Neural crest cell (in vitro differentiated cells): ENCODE results near the gene ACTR8. TPM values are rescaled to one million over a fixed set of nuclear protein-coding genes. Genes with fewer than 3 reads are reported as not detected.
"Not testable (repeated sequence)": the region's sequence is repeated elsewhere in the genome, so short reads cannot be mapped to it uniquely, and the experiment has no call there.

ENCODE experiments used
- DNase-seq: peaks from one replicate; pipeline ENCODE4 v3.0.0; 2021; ENCODE audit warnings: low read depth, mixed read lengths, low spot score
- H3K27ac Mint-ChIP-seq: one replicate; pipeline ENCODE4 v1.8.0; 2021; ENCODE audit warnings: mild to moderate bottlenecking, mixed read lengths; ENCODE audit not compliant: unreplicated experiment
- H3K27me3 Mint-ChIP-seq: 2 replicates; pipeline ENCODE4 v1.8.0; 2021; ENCODE audit warnings: low read depth, mild to moderate bottlenecking, mixed read lengths
- H3K36me3 Mint-ChIP-seq: 2 replicates; pipeline ENCODE4 v1.8.0; 2021; ENCODE audit warnings: low read depth, mild to moderate bottlenecking, mixed read lengths
- H3K4me1 Mint-ChIP-seq: 2 replicates; pipeline ENCODE4 v1.8.0; 2021; ENCODE audit warnings: mixed read lengths
- H3K4me3 Mint-ChIP-seq: one replicate; pipeline ENCODE4 v1.8.0; 2021; ENCODE audit warnings: mild to moderate bottlenecking, mixed read lengths
- H3K9me3 Mint-ChIP-seq: 2 replicates; pipeline ENCODE4 v1.8.0; 2021; ENCODE audit warnings: mixed read lengths
- CTCF ChIP-seq: fragments of 200-600 bp; sonication (generic); conservative IDR thresholded peaks from 2 replicates; pipeline ENCODE4 v1.5.0; 2021; ENCODE audit warnings: antibody characterized with exemption, mild to moderate bottlenecking
- long read RNA-seq: library from polyadenylated mRNA; unstranded; transcript quantifications from one replicate; pipeline ENCODE4 v2.0.0, GENCODE V29; 2020
- total RNA-seq: library from RNA; stranded (reverse); gene quantifications from 2 replicates; pipeline ENCODE4 v1.2.1, GENCODE V29; 2021

The ACTR8 gene
- 49.9 and 52.6 TPM in 2 replicates for total RNA-seq
- long read RNA-seq, transcript ACTR8-201 (13 exons, 3,629 nt): major isoform, 125 of 152 reads
- long read RNA-seq, partial matches to known transcripts: 10 of 152 reads
- long read RNA-seq, other reads (novel, unspliced or antisense): 17 of 152 reads

- no peaks in the 10 kb centered on the region for H3K27me3 Mint-ChIP-seq
- peaks cover 7% of the 10 kb centered on the region for H3K36me3 Mint-ChIP-seq
- H3K4me1 Mint-ChIP-seq: peaks cover 27% of the 10 kb centered on the region
- peak; percentile 86 for DNase-seq
- no peaks in the 10 kb centered on the region for H3K9me3 Mint-ChIP-seq
- H3K4me3 Mint-ChIP-seq: peak within 1 kb of the TSS; percentile 94
- TF ChIP-seq CTCF: peak; percentile 50
- peak within 1 kb of the TSS; percentile 95 for H3K27ac Mint-ChIP-seq
Measured at GRCh38 chr3:53881691-53882593, at the start of gene ACTR8. Gene ACTR8 (minus strand): TSS chr3:53882152. CDS start chr3:53882101, 51 bp downstream.

- not testable (repeated sequence) for H3K36me3 Mint-ChIP-seq, H3K4me1 Mint-ChIP-seq, H3K27me3 Mint-ChIP-seq, H3K9me3 Mint-ChIP-seq
- H3K4me3 Mint-ChIP-seq: peak overlapping the region; percentile 49
- H3K27ac Mint-ChIP-seq: peak overlapping the region; percentile 67
- peak; percentile 9 for DNase-seq
Measured at GRCh38 chr3:53927208-53927872, 45.4 kb upstream of the ACTR8 start.

- Mint-ChIP-seq H3K36me3 (peaks cover 5% of the 10 kb centered on the region), H3K9me3 (peaks cover 8% of the 10 kb centered on the region), H3K27ac (no peak overlapping the region), H3K4me3 (no peak overlapping the region), H3K27me3 (peaks cover 27% of the 10 kb centered on the region), H3K4me1 (no peaks in the 10 kb centered on the region)
- DNase-seq: no peak
- peak; percentile 59 for TF ChIP-seq CTCF
Measured at GRCh38 chr3:53921296-53921695, 39.3 kb upstream of the ACTR8 start.

- Mint-ChIP-seq H3K4me1 (no peaks in the 10 kb centered on the region), H3K9me3 (peaks cover 8% of the 10 kb centered on the region), H3K36me3 (peaks cover 5% of the 10 kb centered on the region), H3K27me3 (peaks cover 41% of the 10 kb centered on the region), H3K4me3 (no peak overlapping the region), H3K27ac (no peak overlapping the region)
- DNase-seq: no peak
- TF ChIP-seq CTCF: no peak
Measured at GRCh38 chr3:53919741-53920140, 37.8 kb upstream of the ACTR8 start.

- H3K9me3 Mint-ChIP-seq: peaks cover 5% of the 10 kb centered on the region
- TF ChIP-seq CTCF: no peak
- peaks cover 75% of the 10 kb centered on the region for H3K27me3 Mint-ChIP-seq
- H3K4me3 Mint-ChIP-seq: no peak overlapping the region
- DNase-seq: no peak
- no peaks in the 10 kb centered on the region for H3K4me1 Mint-ChIP-seq
- no peak overlapping the region for H3K27ac Mint-ChIP-seq
- no peaks in the 10 kb centered on the region for H3K36me3 Mint-ChIP-seq
Measured at GRCh38 chr3:53913401-53913800, 31.4 kb upstream of the ACTR8 start.
